Naive thymus-derived CD4-positive, alpha-beta T cell (primary cell): ENCODE results near the gene TMSB4X. TPM values are rescaled to one million over a fixed set of nuclear protein-coding genes. Genes with fewer than 3 reads are reported as not detected.
A peak's percentile ranks its signal among the peaks of the same experiment; 100 is the strongest.
"Not testable (repeated sequence)": the region's sequence is repeated elsewhere in the genome, so short reads cannot be mapped to it uniquely, and the experiment has no call there.

Experiments
- ATAC-seq: fragments of 150-1000 bp; cut with Tn5 transposase; 2 replicates; pipeline ENCODE4 v1.10.0; 2021; ENCODE audit warnings: mild to moderate bottlenecking, moderate library complexity
- CTCF ChIA-PET: fragments of 350-600 bp; sonication (Branson Sonifier 250); formaldehyde crosslinking; loops from one replicate; lab custom pipeline; 2021; ENCODE audit warnings: antibody characterized with exemption; lab: Charles Lee
- POLR2A ChIA-PET: fragments of 350-600 bp; sonication (Branson Sonifier 250); formaldehyde crosslinking; loops from one replicate; lab custom pipeline; 2021; ENCODE audit warnings: antibody characterized with exemption, inconsistent platforms; lab: Charles Lee
- DNase-seq, 9 donors: peaks; one replicate each; pipeline versions ENCODE4 v3.0.0 to v3.0.0-alpha.2; 2020 to 2022; ENCODE audit warnings: mixed read lengths in 1 of 9
- H3K27ac ChIP-seq: one replicate; pipeline ENCODE4 v1.7.0; 2013; ENCODE audit warnings: mild to moderate bottlenecking, low read depth, low read length, moderate library complexity
- H3K27me3 ChIP-seq, 2 donors: one replicate each; pipeline ENCODE4 v1.7.0; 2013; ENCODE audit warnings: low read length in 2 of 2, mild to moderate bottlenecking in 2 of 2, moderate library complexity in 2 of 2; ENCODE audit not compliant: control insufficient read depth in 2 of 2, insufficient read depth in 2 of 2
- H3K36me3 ChIP-seq, 3 experiments: 1 replicate in 2 of 3; 2 replicates in 1 of 3; pipeline ENCODE4 v1.7.0; 2013; ENCODE audit warnings: low read length in 3 of 3, mild to moderate bottlenecking in 3 of 3, moderate library complexity in 1 of 3; ENCODE audit not compliant: insufficient read depth in 3 of 3, control insufficient read depth in 2 of 3
- H3K4me1 ChIP-seq, 2 donors: one replicate each; pipeline ENCODE4 v1.7.0; 2013; ENCODE audit warnings: low read length in 2 of 2, mild to moderate bottlenecking in 2 of 2, moderate library complexity in 1 of 2; ENCODE audit not compliant: control insufficient read depth in 2 of 2, insufficient read depth in 2 of 2
- H3K4me3 ChIP-seq: 2 replicates; pipeline ENCODE4 v1.7.0; 2013; ENCODE audit warnings: mild to moderate bottlenecking, low read length
- H3K9me3 ChIP-seq, 3 experiments: 1 replicate in 2 of 3; 2 replicates in 1 of 3; pipeline ENCODE4 v1.7.0; 2013; ENCODE audit warnings: low read length in 3 of 3; ENCODE audit not compliant: control insufficient read depth in 2 of 3
- H3K27ac Mint-ChIP-seq, 9 donors: one replicate each; pipeline ENCODE4 v1.8.0; 2020 to 2022; ENCODE audit warnings: mixed read lengths in 9 of 9, mild to moderate bottlenecking in 8 of 9, moderate library complexity in 5 of 9, inconsistent platforms in 2 of 9
- H3K27me3 Mint-ChIP-seq, 5 donors: one replicate each; pipeline ENCODE4 v1.8.0; 2021 to 2022; ENCODE audit warnings: mixed read lengths in 5 of 5, mild to moderate bottlenecking in 1 of 5
- H3K36me3 Mint-ChIP-seq, 5 donors: one replicate each; pipeline ENCODE4 v1.8.0; 2020 to 2022; ENCODE audit warnings: mixed read lengths in 5 of 5, mild to moderate bottlenecking in 3 of 5, inconsistent platforms in 1 of 5
- H3K4me1 Mint-ChIP-seq, 7 donors: one replicate each; pipeline ENCODE4 v1.8.0; 2020 to 2022; ENCODE audit warnings: mixed read lengths in 7 of 7, mild to moderate bottlenecking in 3 of 7, inconsistent platforms in 1 of 7
- H3K4me3 Mint-ChIP-seq, 10 donors: one replicate each; pipeline ENCODE4 v1.8.0; 2020 to 2022; ENCODE audit warnings: mild to moderate bottlenecking in 10 of 10, mixed read lengths in 10 of 10, moderate library complexity in 6 of 10, inconsistent platforms in 2 of 10
- H3K9me3 Mint-ChIP-seq, 11 donors: one replicate each; pipeline ENCODE4 v1.8.0; 2020 to 2022; ENCODE audit warnings: mixed read lengths in 11 of 11, mild to moderate bottlenecking in 4 of 11, inconsistent platforms in 1 of 11, moderate library complexity in 1 of 11
- intact Hi-C, 2 donors: fragments of 100-400 bp; cut with micrococcal nuclease; formaldehyde crosslinking; loops; one replicate each; pipeline ENCODE4 v1.15.1; 2023
- polyA plus RNA-seq, 2 donors: library from polyadenylated mRNA; unstranded; fragments of 300-500 nt; fragmentation: Illumina TruSeq; gene quantifications; one replicate each; pipeline ENCODE4 v1.2.3, GENCODE V29; 2021
- total RNA-seq, 6 experiments: library from RNA in 5 of 6; stranded (reverse) in 5 of 6; gene quantifications; 1 replicate in 5 of 6; 2 replicates in 1 of 6; pipeline ENCODE4 v1.2.3 and lab custom pipeline; 2021 to 2026

TMSB4X gene
- total and polyA plus RNA-seq, 7 experiments from 2014 or later, result 3,911 to 30,787 (median 5,873) TPM

- H3K9me3 Mint-ChIP-seq, result peaks cover 0 to 1% (median 0%) of the 10 kb centered on the region in 11 donors
- CTCF ChIA-PET, result interaction anchor here (1.2 to 1.7 kb wide), 2 partner anchors 32 to 41 kb away, joined by 3 to 5 read pairs; no protein-coding TSS in a partner anchor
- no peak overlapping the region for H3K4me3 ChIP-seq
- no peak overlapping the region for H3K27ac ChIP-seq
- POLR2A ChIA-PET, result interaction anchor here (1.2 to 29.2 kb wide), 9 partner anchors 8 to 77 kb away, joined by 4 to 873 read pairs (median 6); partner anchors contain the start of gene TMSB4X
- DNase-seq (no peak), ATAC-seq (no peak)
- H3K36me3 ChIP-seq, result no peaks in the 10 kb centered on the region
- H3K27ac Mint-ChIP-seq, result peak overlapping the region in 6 of 9 donors; percentile 40 to 87 (median 64)
- intact Hi-C loops, result loop anchor here (5.0 kb wide), 1 partner anchor 33 kb away; the partner anchor contains the start of gene TMSB4X (in 2 of the 2)
- H3K27me3 Mint-ChIP-seq, result no peaks in the 10 kb centered on the region
- H3K4me1 ChIP-seq, result peaks cover 15 to 52% of the 10 kb centered on the region in 2 donors
- H3K9me3 ChIP-seq, result no peaks in the 10 kb centered on the region
- H3K36me3 Mint-ChIP-seq, result peaks cover 0 to 2% (median 0%) of the 10 kb centered on the region in 5 donors
- peak overlapping the region in 3 of 10 donors; percentile 0 to 23 (median 21) for H3K4me3 Mint-ChIP-seq
- H3K4me1 Mint-ChIP-seq, result peaks cover 29 to 87% (median 71%) of the 10 kb centered on the region in 7 donors
- no peaks in the 10 kb centered on the region for H3K27me3 ChIP-seq
Measured at GRCh38 chrX:13010546-13010945, 35.6 kb downstream of the TMSB4X start.

- Histone ChIP-seq H3K4me1 (peaks cover 6 to 44% of the 10 kb centered on the region in 2 donors), H3K27ac (peak overlapping the region; percentile 65), H3K27me3 (no peaks in the 10 kb centered on the region), H3K36me3 (no peaks in the 10 kb centered on the region), H3K4me3 (peak overlapping the region; percentile 31), H3K9me3 (no peaks in the 10 kb centered on the region)
- ATAC-seq (peak; percentile 85), DNase-seq (peak in 5 of 9 donors; percentile 16 to 45 (median 34))
- CTCF ChIA-PET, result interaction anchor here (0.7 to 1.8 kb wide), 5 partner anchors 12 to 63 kb away, joined by 3 to 6 read pairs (median 4); no protein-coding TSS in a partner anchor
- Mint-ChIP-seq H3K27me3 (no peaks in the 10 kb centered on the region), H3K9me3 (peaks cover 0 to 1% (median 0%) of the 10 kb centered on the region in 11 donors), H3K4me1 (peaks cover 16 to 80% (median 68%) of the 10 kb centered on the region in 7 donors), H3K36me3 (peaks cover 0 to 3% (median 0%) of the 10 kb centered on the region in 5 donors), H3K4me3 (peak overlapping the region; percentile 20 to 75 (median 58)), H3K27ac (peak overlapping the region; percentile 80 to 92 (median 87))
- intact Hi-C loops, result loop anchor here (1.0 to 5.0 kb wide), 5 partner anchors 8 to 36 kb away; partner anchors contain the start of gene TMSB4X (in 2 of the 2)
- POLR2A ChIA-PET, result interaction anchor here (0.9 to 29.2 kb wide), 15 partner anchors 10 to 74 kb away, joined by 3 to 873 read pairs (median 4); partner anchors contain the start of gene TMSB4X
Measured at GRCh38 chrX:13013363-13014110, 38.6 kb downstream of the TMSB4X start.

GRCh38 chrX:13014111-13015096 is 39.5 kb downstream of the TMSB4X start:
- Histone ChIP-seq H3K4me1 (peaks cover 6 to 38% of the 10 kb centered on the region in 2 donors), H3K9me3 (no peaks in the 10 kb centered on the region), H3K4me3 (no peak overlapping the region), H3K36me3 (no peaks in the 10 kb centered on the region), H3K27me3 (no peaks in the 10 kb centered on the region), H3K27ac (peak overlapping the region; percentile 65)
- peak overlapping the region in 8 of 10 donors; percentile 17 to 75 (median 58) for H3K4me3 Mint-ChIP-seq
- CTCF ChIA-PET, result interaction anchor here (0.7 to 1.8 kb wide), 6 partner anchors 13 to 1482 kb away, joined by 3 to 6 read pairs (median 4); no protein-coding TSS in a partner anchor
- H3K27ac Mint-ChIP-seq, result peak overlapping the region; percentile 80 to 92 (median 87)
- intact Hi-C loops, result loop anchor here (1.0 to 5.0 kb wide), 2 partner anchors 13 to 37 kb away; partner anchors contain the start of gene TMSB4X (in 2 of the 2)
- DNase-seq (no peak), ATAC-seq (peak; percentile 14)
- peaks cover 0 to 3% (median 0%) of the 10 kb centered on the region in 5 donors for H3K36me3 Mint-ChIP-seq
- H3K9me3 Mint-ChIP-seq, result peaks cover 0 to 1% (median 0%) of the 10 kb centered on the region in 11 donors
- POLR2A ChIA-PET, result interaction anchor here (0.9 to 29.2 kb wide), 15 partner anchors 10 to 73 kb away, joined by 3 to 873 read pairs (median 4); partner anchors contain the start of gene TMSB4X
- H3K4me1 Mint-ChIP-seq, result peaks cover 16 to 72% (median 66%) of the 10 kb centered on the region in 7 donors
- H3K27me3 Mint-ChIP-seq, result no peaks in the 10 kb centered on the region

- Histone ChIP-seq H3K27ac (no peak overlapping the region), H3K27me3 (no peaks in the 10 kb centered on the region), H3K4me3 (no peak overlapping the region), H3K36me3 (no peaks in the 10 kb centered on the region), H3K9me3 (no peaks in the 10 kb centered on the region), H3K4me1 (peaks cover 6 to 38% of the 10 kb centered on the region in 2 donors)
- peaks cover 0 to 1% (median 0%) of the 10 kb centered on the region in 11 donors for H3K9me3 Mint-ChIP-seq
- H3K27ac Mint-ChIP-seq, result peak overlapping the region; percentile 13 to 92 (median 65)
- DNase-seq (no peak), ATAC-seq (peak; percentile 46)
- H3K4me1 Mint-ChIP-seq, result peaks cover 15 to 78% (median 59%) of the 10 kb centered on the region in 7 donors
- peak overlapping the region in 4 of 10 donors; percentile 7 to 43 (median 22) for H3K4me3 Mint-ChIP-seq
- no peaks in the 10 kb centered on the region for H3K27me3 Mint-ChIP-seq
- CTCF ChIA-PET, result interaction anchor here (0.6 to 1.2 kb wide), 4 partner anchors 45 to 1483 kb away, joined by 3 to 4 read pairs (median 3); no protein-coding TSS in a partner anchor
- intact Hi-C loops, result no loop called here
- POLR2A ChIA-PET, result interaction anchor here (0.6 to 29.2 kb wide), 8 partner anchors 8 to 72 kb away, joined by 3 to 873 read pairs (median 20); partner anchors contain the start of gene TMSB4X
- peaks cover 0 to 3% (median 0%) of the 10 kb centered on the region in 5 donors for H3K36me3 Mint-ChIP-seq
Measured at GRCh38 chrX:13015536-13016236, 40.8 kb downstream of the TMSB4X start.

GRCh38 chrX:13016731-13017130 is 41.8 kb downstream of the TMSB4X start:
- H3K9me3 Mint-ChIP-seq, H3K36me3 ChIP-seq, H3K27ac ChIP-seq, DNase-seq, H3K27me3 ChIP-seq, H3K4me3 ChIP-seq, H3K36me3 Mint-ChIP-seq, H3K9me3 ChIP-seq, ATAC-seq, intact Hi-C loops, CTCF ChIA-PET, H3K27me3 Mint-ChIP-seq: not testable (repeated sequence)
- POLR2A ChIA-PET, result interaction anchor here (0.6 to 29.2 kb wide), 6 partner anchors 7 to 71 kb away, joined by 3 to 873 read pairs (median 90); partner anchors contain the start of gene TMSB4X
- H3K4me1 ChIP-seq, result peaks cover 6 to 38% of the 10 kb centered on the region in 2 donors
- Mint-ChIP-seq H3K4me1 (peaks cover 13 to 72% (median 51%) of the 10 kb centered on the region in 7 donors), H3K4me3 (peak overlapping the region in 5 of 10 donors; percentile 32 to 56 (median 41)), H3K27ac (peak overlapping the region in 7 of 9 donors; percentile 13 to 92 (median 41))
